Hepatocyte (in vitro differentiated cells): ENCODE measurements around the gene TRIM9.

Source experiments
- CTCF ChIP-seq: fragments of 200-600 bp; sonication (generic); IDR thresholded peaks from 2 replicates; pipeline ENCODE4 v1.5.1; 2016; ENCODE audit warnings: antibody characterized with exemption, mild to moderate bottlenecking; ENCODE audit not compliant: poor library complexity
- EZH2 ChIP-seq: fragments of 200-600 bp; sonication (generic); IDR thresholded peaks from 2 replicates; pipeline ENCODE4 v1.6.1; 2016; ENCODE audit warnings: antibody characterized with exemption, mild to moderate bottlenecking, borderline replicate concordance
- EZH2phosphoT487 ChIP-seq: fragments of 200-600 bp; sonication (generic); IDR thresholded peaks from one replicate; pipeline ENCODE4 v1.6.1; 2018; ENCODE audit warnings: antibody characterized with exemption, mild to moderate bottlenecking, low read depth, moderate library complexity; ENCODE audit not compliant: unreplicated experiment, severe bottlenecking

GRCh38 chr14:50998612-50999011 lies 96.3 kb downstream of the TRIM9 start:
- TF ChIP-seq CTCF: no peak
- no peak for TF ChIP-seq EZH2
- no peak for TF ChIP-seq EZH2phosphoT487
